Neural progenitor cell (in vitro differentiated cells): ENCODE results near the gene C12orf57. TPM values are rescaled to one million over a fixed set of nuclear protein-coding genes. Genes with fewer than 3 reads are reported as not detected.

Experiments
- DNase-seq: peaks from one replicate; pipeline ENCODE4 v3.0.0-alpha.2; 2016; ENCODE audit warnings: low spot score
- H2AFZ ChIP-seq: fragments of 200-600 bp; sonication (generic); replicated peaks from 2 replicates; pipeline ENCODE4 v1.6.1; 2016; ENCODE audit warnings: antibody characterized with exemption
- H3F3A ChIP-seq: fragments of 200-600 bp; sonication (generic); 2 replicates; pipeline ENCODE4 v1.6.1; 2016; ENCODE audit warnings: antibody characterized with exemption, low read depth
- H3K27ac ChIP-seq: fragments of 200-600 bp; sonication (generic); 2 replicates; pipeline ENCODE4 v1.5.1; 2016; ENCODE audit warnings: mild to moderate bottlenecking
- H3K27me3 ChIP-seq: fragments of 200-600 bp; sonication (generic); 2 replicates; pipeline ENCODE4 v1.6.1; 2016; ENCODE audit warnings: mild to moderate bottlenecking, moderate library complexity
- H3K36me3 ChIP-seq: fragments of 200-600 bp; sonication (generic); 2 replicates; pipeline ENCODE4 v1.5.1; 2016
- H3K4me1 ChIP-seq: fragments of 200-600 bp; sonication (generic); 2 replicates; pipeline ENCODE4 v1.6.1; 2016; ENCODE audit warnings: mixed run types
- H3K4me2 ChIP-seq: fragments of 200-600 bp; sonication (generic); 2 replicates; pipeline ENCODE4 v1.6.1; 2016
- H3K4me3 ChIP-seq: fragments of 200-600 bp; sonication (generic); 2 replicates; pipeline ENCODE4 v1.5.1; 2016
- H3K79me2 ChIP-seq: fragments of 200-600 bp; sonication (generic); 2 replicates; pipeline ENCODE4 v1.6.1; 2016; ENCODE audit warnings: low read depth
- H3K9ac ChIP-seq: fragments of 200-600 bp; sonication (generic); 2 replicates; pipeline ENCODE4 v1.6.1; 2016
- H3K9me3 ChIP-seq: fragments of 200-600 bp; sonication (generic); 2 replicates; pipeline ENCODE4 v1.5.1; 2016; ENCODE audit warnings: low read depth
- H4K20me1 ChIP-seq: fragments of 200-600 bp; sonication (generic); 2 replicates; pipeline ENCODE4 v1.6.1; 2016; ENCODE audit warnings: low read depth
- H3K27ac Mint-ChIP-seq: 3 replicates; pipeline ENCODE4 v1.8.0; 2021; ENCODE audit warnings: mixed read lengths
- H3K27me3 Mint-ChIP-seq: 2 replicates; pipeline ENCODE4 v1.8.0; 2022; ENCODE audit warnings: low read depth, mild to moderate bottlenecking, inconsistent platforms, moderate library complexity, mixed read lengths; ENCODE audit not compliant: insufficient read depth
- H3K36me3 Mint-ChIP-seq: 3 replicates; pipeline ENCODE4 v1.8.0; 2021; ENCODE audit warnings: mixed read lengths
- H3K4me1 Mint-ChIP-seq: 3 replicates; pipeline ENCODE4 v1.8.0; 2021; ENCODE audit warnings: mixed read lengths
- H3K4me3 Mint-ChIP-seq: 3 replicates; pipeline ENCODE4 v1.8.0; 2021; ENCODE audit warnings: mild to moderate bottlenecking, moderate library complexity, mixed read lengths
- H3K9me3 Mint-ChIP-seq: 3 replicates; pipeline ENCODE4 v1.8.0; 2020; ENCODE audit warnings: mixed read lengths
- CTCF ChIP-seq: fragments of 200-600 bp; sonication (generic); IDR thresholded peaks from 2 replicates; pipeline ENCODE4 v1.5.1; 2017; ENCODE audit warnings: antibody characterized with exemption, mild to moderate bottlenecking
- EZH2 ChIP-seq: fragments of 200-600 bp; sonication (generic); IDR thresholded peaks from 2 replicates; pipeline ENCODE4 v1.6.1; 2017; ENCODE audit warnings: antibody characterized with exemption, mild to moderate bottlenecking, moderate library complexity
- EZH2phosphoT487 ChIP-seq: fragments of 200-600 bp; sonication (generic); IDR thresholded peaks from 2 replicates; pipeline ENCODE4 v1.6.1; 2017; ENCODE audit warnings: antibody characterized with exemption
- total RNA-seq: library from RNA; depleted of rRNA; stranded (reverse); fragments of >200 nt; gene quantifications from 2 replicates; pipeline ENCODE4 v1.2.3, GENCODE V29; 2015; ENCODE audit warnings: low replicate concordance

The C12orf57 gene
- total RNA-seq, 1 donor from 2014 or later = 314 TPM

- Mint-ChIP-seq H3K4me3 (no peak overlapping the region), H3K9me3 (no peaks in the 10 kb centered on the region), H3K27ac (no peak overlapping the region), H3K4me1 (peaks cover 44% of the 10 kb centered on the region), H3K27me3 (peaks cover 9% of the 10 kb centered on the region), H3K36me3 (peaks cover 19% of the 10 kb centered on the region)
- peaks cover 26% of the 10 kb centered on the region for H3K79me2 ChIP-seq
- no peak overlapping the region for H2AFZ ChIP-seq
- DNase-seq = peak; percentile 90
- H3K27ac ChIP-seq = peak overlapping the region; percentile 27
- H3K4me1 ChIP-seq = peaks cover 27% of the 10 kb centered on the region
- peak; percentile 87 for TF ChIP-seq CTCF
- no peak for TF ChIP-seq EZH2phosphoT487
- H3F3A ChIP-seq = peaks cover 78% of the 10 kb centered on the region
- peaks cover 4% of the 10 kb centered on the region for H4K20me1 ChIP-seq
- no peak overlapping the region for H3K4me2 ChIP-seq
- H3K27me3 ChIP-seq = no peaks in the 10 kb centered on the region
- H3K9ac ChIP-seq = no peak overlapping the region
- no peaks in the 10 kb centered on the region for H3K36me3 ChIP-seq
- no peak overlapping the region for H3K4me3 ChIP-seq
- no peaks in the 10 kb centered on the region for H3K9me3 ChIP-seq
Observed at GRCh38 chr12:6965026-6965661, 21.3 kb downstream of the C12orf57 start.

GRCh38 chr12:6965714-6966113, 21.9 kb downstream of the C12orf57 start:
- Mint-ChIP-seq H3K4me3 (no peak overlapping the region), H3K4me1 (peaks cover 41% of the 10 kb centered on the region), H3K9me3 (no peaks in the 10 kb centered on the region), H3K36me3 (peaks cover 19% of the 10 kb centered on the region), H3K27ac (no peak overlapping the region), H3K27me3 (peaks cover 7% of the 10 kb centered on the region)
- no peaks in the 10 kb centered on the region for H3K27me3 ChIP-seq
- H3K4me1 ChIP-seq = peaks cover 27% of the 10 kb centered on the region
- no peaks in the 10 kb centered on the region for H3K36me3 ChIP-seq
- H3K4me3 ChIP-seq = no peak overlapping the region
- no peak for TF ChIP-seq EZH2phosphoT487
- no peak for TF ChIP-seq CTCF
- no peak for TF ChIP-seq EZH2
- no peak for DNase-seq
- H3K9ac ChIP-seq = no peak overlapping the region
- H3K79me2 ChIP-seq = peaks cover 30% of the 10 kb centered on the region
- no peak overlapping the region for H3K27ac ChIP-seq
- H4K20me1 ChIP-seq = peaks cover 4% of the 10 kb centered on the region
- H3K9me3 ChIP-seq = no peaks in the 10 kb centered on the region
- H3K4me2 ChIP-seq = no peak overlapping the region
- H2AFZ ChIP-seq = no peak overlapping the region
- H3F3A ChIP-seq = peaks cover 78% of the 10 kb centered on the region

- H3K9ac ChIP-seq = no peak overlapping the region
- Mint-ChIP-seq H3K36me3 (peaks cover 19% of the 10 kb centered on the region), H3K4me3 (no peak overlapping the region), H3K4me1 (peaks cover 40% of the 10 kb centered on the region), H3K9me3 (no peaks in the 10 kb centered on the region), H3K27me3 (peaks cover 7% of the 10 kb centered on the region), H3K27ac (no peak overlapping the region)
- H3K9me3 ChIP-seq = no peaks in the 10 kb centered on the region
- H3K36me3 ChIP-seq = no peaks in the 10 kb centered on the region
- H3K4me2 ChIP-seq = no peak overlapping the region
- H3F3A ChIP-seq = peaks cover 77% of the 10 kb centered on the region
- H4K20me1 ChIP-seq = peaks cover 4% of the 10 kb centered on the region
- H3K4me1 ChIP-seq = peaks cover 22% of the 10 kb centered on the region
- TF ChIP-seq CTCF (no peak), EZH2 (no peak), EZH2phosphoT487 (no peak)
- no peak for DNase-seq
- peaks cover 36% of the 10 kb centered on the region for H3K79me2 ChIP-seq
- no peak overlapping the region for H2AFZ ChIP-seq
- no peak overlapping the region for H3K27ac ChIP-seq
- H3K4me3 ChIP-seq = no peak overlapping the region
- H3K27me3 ChIP-seq = no peaks in the 10 kb centered on the region
Observed at GRCh38 chr12:6966351-6966750, 22.5 kb downstream of the C12orf57 start.
